Measurements from ENCODE around the gene ZNF37A.
A peak's percentile ranks its signal among the peaks of the same experiment; 100 is the strongest.
"Not testable (repeated sequence)": the region's sequence is repeated elsewhere in the genome, so short reads cannot be mapped to it uniquely, and the experiment has no call there.

The ZNF37A gene

DNA sequence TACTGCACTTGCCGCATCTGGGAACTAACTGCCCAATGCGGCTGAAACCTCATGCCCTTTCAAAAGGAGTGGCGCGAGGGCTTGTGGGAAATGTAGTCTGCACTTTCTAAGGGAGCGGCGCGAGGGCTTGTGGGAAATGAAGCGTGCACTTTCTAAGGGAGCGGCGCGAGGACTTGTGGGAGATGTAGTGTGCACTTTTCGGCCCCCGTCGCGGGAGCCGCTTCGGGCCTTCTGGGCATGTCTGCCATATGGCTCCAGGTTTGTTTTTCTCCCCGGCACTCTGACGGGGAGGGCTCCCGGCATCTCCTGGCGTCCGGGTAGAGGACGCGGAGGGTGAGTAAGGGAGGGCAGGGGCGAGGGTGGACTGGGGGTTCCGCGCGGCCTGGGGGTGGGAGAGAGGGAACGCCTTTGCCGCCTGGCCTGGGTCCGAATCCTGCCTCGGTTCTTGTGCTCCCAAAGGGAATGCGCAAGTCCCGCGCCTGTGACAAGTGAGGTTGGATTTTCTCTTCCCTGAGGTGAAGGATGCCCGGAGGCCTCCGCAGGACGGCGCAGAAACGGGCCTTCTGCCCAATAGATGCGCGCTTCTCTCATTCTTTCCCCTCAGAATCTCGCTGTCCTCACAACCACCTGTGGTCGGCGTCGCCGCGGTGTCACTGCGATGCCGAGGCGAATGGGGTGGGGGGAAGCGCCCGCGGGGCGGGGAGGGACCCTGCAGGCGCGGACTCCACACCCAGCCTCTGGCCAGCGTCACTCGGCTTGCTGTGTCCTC lies at the start of gene ZNF37A:
ZNF37A (plus strand) TSS at position 180 of the 769 bp plus-strand sequence. CDS start 2,281 bp downstream, outside the sequence.
- DNase-seq (ENCODE audit: low read depth), result peak; percentile 92

- DNase-seq (ENCODE audit: low read depth), result no peak
Observed at GRCh38 chr10:38045129-38045528, 49.0 kb upstream of the ZNF37A start.

GRCh38 chr10:38047666-38048065 lies 46.5 kb upstream of the ZNF37A start:
- no peak for DNase-seq (ENCODE audit: low read depth)

GRCh38 chr10:38050212-38050611 lies 43.9 kb upstream of the ZNF37A start:
- DNase-seq (ENCODE audit: low read depth), result no peak

DNA sequence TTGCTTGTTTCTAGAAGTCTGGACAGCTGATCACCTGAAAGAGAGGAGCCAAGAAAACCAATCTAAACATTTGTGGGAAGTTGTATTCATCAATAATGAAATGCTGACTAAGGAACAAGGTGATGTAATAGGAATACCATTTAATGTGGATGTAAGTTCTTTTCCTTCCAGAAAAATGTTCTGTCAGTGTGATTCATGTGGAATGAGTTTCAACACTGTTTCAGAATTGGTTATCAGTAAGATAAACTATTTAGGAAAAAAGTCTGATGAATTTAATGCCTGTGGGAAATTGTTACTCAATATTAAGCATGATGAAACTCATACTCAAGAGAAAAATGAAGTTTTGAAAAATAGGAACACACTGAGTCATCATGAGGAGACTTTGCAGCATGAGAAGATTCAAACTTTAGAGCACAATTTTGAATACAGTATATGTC lies 39.8 kb upstream of the ZNF37A start:
- peak; percentile 69 for DNase-seq (ENCODE audit: low read depth)

- not testable (repeated sequence) for DNase-seq (ENCODE audit: low read depth)
Observed at GRCh38 chr10:38055274-38055894, 38.8 kb upstream of the ZNF37A start.

DNA sequence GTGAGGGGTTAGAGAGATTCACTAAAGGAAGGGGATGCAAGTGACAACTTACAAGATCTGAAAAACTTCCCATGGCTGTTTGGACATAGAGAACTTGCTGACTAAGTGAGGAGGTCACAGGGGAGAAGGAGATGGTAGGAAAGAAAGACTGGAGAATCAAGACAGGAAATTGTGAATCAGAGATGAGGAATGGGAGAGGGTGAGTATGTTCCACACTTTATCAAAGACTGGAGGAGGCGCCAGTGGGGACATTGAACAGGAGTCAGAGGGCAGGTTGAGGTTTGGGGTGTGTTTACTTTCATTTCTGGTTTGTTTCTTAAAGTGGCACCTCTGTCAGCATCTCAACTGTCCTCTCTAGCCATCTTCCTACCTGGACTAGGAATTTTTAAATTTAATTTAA lies 24.5 kb upstream of the ZNF37A start:
- not testable (repeated sequence) for DNase-seq (ENCODE audit: low read depth)

DNA sequence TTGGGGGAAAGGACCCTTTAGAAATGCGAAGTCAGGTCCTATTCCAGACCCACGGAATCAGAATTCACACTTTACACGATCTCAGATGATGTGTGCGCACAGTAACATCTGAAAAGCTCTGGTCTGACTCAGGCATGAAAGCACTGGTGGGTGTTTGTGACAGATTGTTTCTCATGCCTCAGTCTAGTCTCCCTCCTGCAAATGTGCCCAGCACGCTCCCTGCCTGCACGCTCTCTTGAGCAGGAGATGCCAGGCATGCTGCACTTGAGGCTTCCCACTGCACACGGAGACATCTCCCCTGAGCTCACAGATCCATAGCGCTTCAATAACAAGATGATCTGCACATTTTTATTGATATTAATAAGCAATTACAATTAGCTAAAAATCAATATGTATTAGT lies 23.6 kb upstream of the ZNF37A start:
- no peak for DNase-seq (ENCODE audit: low read depth)

GRCh38 chr10:38072552-38072951 lies 21.6 kb upstream of the ZNF37A start:
- DNase-seq (ENCODE audit: low read depth), result no peak

DNA sequence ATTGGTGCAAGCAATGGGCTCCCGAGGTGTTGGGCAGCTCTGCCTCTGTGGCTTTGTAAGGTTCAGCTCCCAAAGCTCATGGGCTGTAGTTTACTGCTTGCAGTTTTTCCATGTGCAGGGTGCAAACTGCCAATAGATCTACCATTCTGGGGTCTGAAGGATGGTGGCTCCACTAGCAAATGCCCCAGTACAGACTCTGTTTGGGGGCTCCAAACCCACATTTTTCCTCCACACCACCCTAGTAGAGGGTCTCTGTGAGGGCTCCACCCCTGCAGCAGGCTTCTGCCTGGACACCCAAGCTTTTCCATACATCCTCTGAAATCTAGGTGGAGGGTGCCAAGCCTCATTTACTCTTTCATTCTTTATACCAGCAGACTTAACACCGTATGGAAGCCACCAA lies 17.4 kb upstream of the ZNF37A start:
- no peak for DNase-seq (ENCODE audit: low read depth)

- not testable (repeated sequence) for DNase-seq (ENCODE audit: low read depth)
Observed at GRCh38 chr10:38093318-38093717, 819 bp upstream of the ZNF37A start.

- DNase-seq (ENCODE audit: low read depth), result no peak
Observed at GRCh38 chr10:38093816-38094157, 350 bp upstream of the ZNF37A start.

DNA sequence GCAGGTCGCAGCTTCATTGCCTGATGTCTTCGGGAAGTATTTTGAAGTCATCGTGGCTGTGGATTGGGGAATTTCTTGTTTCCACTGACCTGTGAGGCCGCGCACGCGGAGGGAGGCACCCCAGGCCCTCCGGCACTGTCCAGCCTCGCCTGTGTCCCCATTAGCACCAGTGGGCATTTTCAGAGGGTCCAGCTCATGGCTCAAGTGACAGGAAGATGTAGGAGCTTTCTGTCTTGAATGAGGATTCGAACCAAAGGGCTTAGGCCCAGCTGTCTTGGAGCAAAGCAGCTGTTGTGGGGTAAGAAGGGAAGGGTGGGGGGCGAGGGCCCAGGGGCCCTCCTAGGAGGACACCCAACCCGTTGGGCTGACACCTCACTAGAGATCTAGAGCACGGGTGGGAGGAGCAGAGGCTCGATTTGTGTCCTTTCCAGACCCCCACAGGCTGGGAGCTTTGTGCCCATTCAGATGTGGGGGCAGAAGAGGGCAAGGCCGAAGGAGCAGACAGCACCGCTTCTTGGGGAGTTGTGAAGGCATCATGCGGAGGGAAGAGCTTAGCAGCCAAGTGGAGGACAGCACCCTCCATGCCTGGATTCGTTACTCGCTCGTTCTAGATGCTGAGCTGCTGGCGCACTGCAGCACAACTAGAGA lies 914 bp downstream of the ZNF37A start:
- DNase-seq (ENCODE audit: low read depth), result no peak

DNA sequence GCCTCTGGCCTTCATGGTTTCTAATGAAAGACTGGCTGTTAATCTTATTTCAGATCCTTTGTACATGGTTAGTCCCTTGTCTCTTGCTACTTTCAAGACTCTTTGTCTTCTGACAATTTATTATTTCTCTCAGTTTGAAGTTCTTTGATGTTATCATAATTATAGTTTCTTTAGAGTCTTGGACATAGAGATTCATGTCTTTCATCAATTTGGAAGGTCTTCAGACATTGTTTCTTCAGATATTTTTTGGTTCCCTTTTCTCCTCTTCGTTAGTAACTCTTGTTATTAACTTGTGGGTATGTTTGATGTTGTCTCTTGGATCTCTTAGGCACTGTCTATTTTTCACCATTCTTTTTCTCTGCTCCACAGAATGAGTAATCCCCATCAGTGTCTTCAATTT lies 8.7 kb downstream of the ZNF37A start:
- no peak for DNase-seq (ENCODE audit: low read depth)

DNA sequence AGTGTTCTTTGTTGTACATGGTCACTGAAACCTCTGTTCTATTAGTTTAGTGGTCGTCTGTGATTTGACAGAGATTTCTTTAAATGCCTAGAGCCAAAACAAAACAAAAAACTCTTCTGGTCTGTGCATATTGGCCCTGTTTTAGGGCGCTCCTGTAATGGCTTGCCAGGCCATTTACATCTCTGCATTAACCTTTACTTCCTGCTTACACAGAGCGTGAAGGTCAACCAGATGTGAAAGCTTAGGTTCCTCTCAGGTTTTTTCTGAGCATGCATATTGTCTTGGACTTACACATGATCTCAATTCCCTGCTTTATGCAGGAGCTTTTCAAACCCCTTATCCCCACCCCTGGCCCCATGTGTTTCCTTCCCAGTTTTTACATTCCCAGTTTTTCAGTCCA lies 9.6 kb downstream of the ZNF37A start:
- DNase-seq (ENCODE audit: low read depth), result no peak

- DNase-seq (ENCODE audit: low read depth), result no peak
Observed at GRCh38 chr10:38112159-38112558, 18.0 kb downstream of the ZNF37A start.

DNA sequence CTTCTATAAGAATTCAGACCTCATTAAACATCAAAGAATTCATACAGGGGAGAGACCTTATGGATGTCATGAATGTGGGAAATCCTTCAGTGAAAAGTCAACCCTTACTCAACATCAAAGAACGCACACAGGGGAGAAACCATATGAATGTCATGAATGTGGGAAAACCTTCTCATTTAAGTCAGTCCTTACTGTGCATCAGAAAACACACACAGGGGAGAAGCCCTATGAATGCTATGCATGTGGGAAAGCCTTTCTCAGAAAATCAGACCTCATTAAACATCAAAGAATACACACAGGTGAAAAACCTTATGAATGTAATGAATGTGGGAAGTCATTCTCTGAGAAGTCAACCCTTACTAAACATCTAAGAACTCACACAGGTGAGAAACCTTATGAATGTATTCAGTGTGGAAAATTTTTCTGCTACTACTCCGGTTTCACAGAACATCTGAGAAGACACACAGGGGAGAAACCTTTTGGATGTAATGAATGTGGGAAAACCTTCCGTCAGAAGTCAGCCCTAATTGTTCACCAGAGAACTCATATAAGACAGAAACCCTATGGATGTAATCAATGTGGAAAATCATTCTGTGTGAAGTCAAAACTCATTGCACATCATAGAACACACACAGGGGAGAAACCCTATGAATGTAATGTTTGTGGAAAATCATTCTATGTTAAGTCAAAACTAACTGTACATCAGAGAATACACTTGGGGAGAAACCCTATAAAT lies 24.1 kb downstream of the ZNF37A start:
- DNase-seq (ENCODE audit: low read depth), result no peak

DNA sequence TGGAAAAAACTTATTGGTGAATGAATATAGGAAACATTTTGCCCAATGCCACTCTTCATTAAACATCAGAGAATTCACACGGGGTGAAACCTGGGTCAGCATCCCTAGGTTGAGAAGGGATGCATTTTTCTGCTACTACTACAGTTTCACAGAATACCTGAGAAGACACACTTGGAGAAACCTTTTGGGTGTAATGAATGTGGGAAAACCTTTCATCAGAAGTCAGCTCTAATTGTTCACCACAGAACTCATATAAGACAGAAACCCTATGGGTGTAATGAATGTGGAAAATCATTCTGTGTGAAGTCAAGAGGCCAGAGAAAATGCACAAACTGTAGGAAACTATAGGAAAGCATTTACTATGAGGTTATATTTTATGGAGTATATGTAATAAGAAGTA lies 24.9 kb downstream of the ZNF37A start:
- no peak for DNase-seq (ENCODE audit: low read depth)

DNA sequence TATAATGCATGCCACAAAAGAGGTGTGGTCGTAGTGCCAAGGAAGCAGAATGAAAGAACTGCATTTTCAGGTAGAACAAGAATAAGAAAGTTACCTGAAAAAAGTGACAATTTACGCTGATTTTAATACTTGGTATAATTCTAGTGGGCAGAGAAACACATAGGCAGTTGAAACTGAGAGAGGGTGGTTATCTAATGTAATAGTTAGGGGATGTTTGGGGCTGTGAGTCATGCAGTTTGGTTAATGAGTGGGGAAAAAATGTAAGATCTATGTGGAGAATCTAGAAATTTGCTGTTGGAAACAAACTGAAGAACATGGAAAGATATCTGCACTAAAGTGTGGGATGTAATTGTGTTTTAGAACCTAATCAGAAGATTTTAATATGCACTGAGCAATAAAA lies 33.7 kb downstream of the ZNF37A start:
- DNase-seq (ENCODE audit: low read depth), result no peak

DNA sequence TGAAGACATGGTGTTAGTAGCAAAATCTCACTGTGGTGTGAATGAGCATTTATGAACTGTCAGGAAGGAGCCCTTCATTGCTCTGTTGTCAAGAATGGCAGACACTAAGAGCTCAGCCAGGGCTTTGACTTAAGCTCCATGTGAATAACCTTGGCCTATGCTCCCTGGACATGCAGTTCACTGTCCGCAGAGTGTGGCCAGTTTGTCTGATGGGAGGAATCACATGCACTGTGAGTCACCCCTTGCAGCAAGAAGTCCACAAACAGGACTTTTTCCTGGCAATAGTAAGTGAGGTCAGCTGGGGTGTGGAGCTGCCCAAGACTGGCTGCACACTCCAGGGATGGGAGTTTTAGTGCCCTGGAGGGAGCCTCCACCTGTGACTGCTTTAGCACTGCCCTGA lies 49.5 kb downstream of the ZNF37A start:
- no peak for DNase-seq (ENCODE audit: low read depth)

GRCh38 chr10:38146579-38147333 lies 52.6 kb downstream of the ZNF37A start:
- DNase-seq (ENCODE audit: low read depth), result no peak

- DNase-seq (ENCODE audit: low read depth), result no peak
Observed at GRCh38 chr10:38147686-38148085, 53.5 kb downstream of the ZNF37A start.

All from non-pigmented ciliary epithelial cell (primary cell).